Thoracic aorta (tissue), 2 donors: ENCODE measurements around the gene TEKTIP1. TPM values are rescaled to one million over a fixed set of nuclear protein-coding genes. Genes with fewer than 3 reads are reported as not detected.

Source experiments
- ATAC-seq: fragments of 150-250 bp; one replicate; pipeline ENCODE4 v1.8.0; 2017; ENCODE audit warnings: low read depth; ENCODE audit not compliant: insufficient number of reproducible peaks, low FRiP score
- DNase-seq: peaks from one replicate; pipeline ENCODE4 v3.0.0-alpha.2; 2020; ENCODE audit warnings: low spot score
- H3K27ac ChIP-seq, 2 donors: fragments of 200-600 bp; sonication (generic); 1 replicate in 1 of 2; 2 replicates in 1 of 2; pipeline ENCODE4 v1.5.1; 2016; ENCODE audit warnings: mild to moderate bottlenecking in 2 of 2, moderate library complexity in 2 of 2
- H3K27me3 ChIP-seq: fragments of 200-600 bp; sonication (generic); replicated peaks from 2 replicates; pipeline ENCODE4 v1.6.0; 2016; ENCODE audit warnings: mild to moderate bottlenecking; ENCODE audit not compliant: insufficient read depth
- H3K36me3 ChIP-seq: fragments of 200-600 bp; sonication (generic); one replicate; pipeline ENCODE4 v1.5.1; 2016
- H3K4me1 ChIP-seq, 2 donors: fragments of 200-600 bp; sonication (generic); 1 replicate in 1 of 2; 2 replicates in 1 of 2; pipeline versions ENCODE4 v1.5.1 to v1.6.0; 2016; ENCODE audit warnings: low read depth in 2 of 2, mild to moderate bottlenecking in 1 of 2; ENCODE audit not compliant: control insufficient read depth in 1 of 2
- H3K4me3 ChIP-seq: fragments of 200-600 bp; sonication (generic); 2 replicates; pipeline ENCODE4 v1.5.1; 2016; ENCODE audit warnings: mild to moderate bottlenecking
- H3K9me3 ChIP-seq: fragments of 200-600 bp; sonication (generic); 2 replicates; pipeline ENCODE4 v1.5.1; 2016
- CTCF ChIP-seq: fragments of 200-600 bp; sonication (generic); IDR thresholded peaks from one replicate; pipeline ENCODE4 v1.5.1; 2019; ENCODE audit warnings: antibody characterized with exemption
- total RNA-seq, 2 donors: library from RNA; depleted of rRNA; stranded (reverse); fragments of >200 nt; gene quantifications; one replicate each; pipeline versions ENCODE4 v1.1.0 to v1.2.3, GENCODE V29; 2016

Gene TEKTIP1
- total RNA-seq, 2 donors from 2014 or later: not detected

GRCh38 chr19:3548606-3549005, 9.6 kb downstream of the TEKTIP1 start:
- Histone ChIP-seq H3K4me1 (peaks cover 0 to 4% of the 10 kb centered on the region in 2 donors), H3K27ac (no peak overlapping the region), H3K4me3 (no peak overlapping the region), H3K36me3 (no peaks in the 10 kb centered on the region), H3K27me3 (no peaks in the 10 kb centered on the region), H3K9me3 (no peaks in the 10 kb centered on the region)
- ATAC-seq (no peak), DNase-seq (no peak)
- TF ChIP-seq CTCF: no peak

- DNase-seq (no peak), ATAC-seq (no peak)
- TF ChIP-seq CTCF: no peak
- peaks cover 0 to 3% of the 10 kb centered on the region in 2 donors for H3K4me1 ChIP-seq
- no peak overlapping the region for H3K4me3 ChIP-seq
- no peaks in the 10 kb centered on the region for H3K27me3 ChIP-seq
- H3K9me3 ChIP-seq: no peaks in the 10 kb centered on the region
- H3K36me3 ChIP-seq: no peaks in the 10 kb centered on the region
- no peak overlapping the region for H3K27ac ChIP-seq
These were observed 10.8 kb downstream of the TEKTIP1 start for GRCh38 chr19:3549816-3550215.

GRCh38 chr19:3550947-3551791, 12.2 kb downstream of the TEKTIP1 start:
- TF ChIP-seq CTCF: no peak
- peaks cover 8 to 15% of the 10 kb centered on the region in 2 donors for H3K4me1 ChIP-seq

GRCh38 chr19:3551792-3552095, 12.8 kb downstream of the TEKTIP1 start:
- no peaks in the 10 kb centered on the region for H3K27me3 ChIP-seq
- no peak overlapping the region for H3K27ac ChIP-seq
- DNase-seq (no peak), ATAC-seq (no peak)
- TF ChIP-seq CTCF: no peak
- no peaks in the 10 kb centered on the region for H3K9me3 ChIP-seq
- no peak overlapping the region for H3K4me3 ChIP-seq
- H3K4me1 ChIP-seq: peaks cover 12 to 21% of the 10 kb centered on the region in 2 donors
- no peaks in the 10 kb centered on the region for H3K36me3 ChIP-seq

More at GRCh38 chr19:3550947-3551791, 12.2 kb downstream of the TEKTIP1 start:
- H3K27ac ChIP-seq: no peak overlapping the region
- H3K9me3 ChIP-seq: no peaks in the 10 kb centered on the region
- no peak overlapping the region for H3K4me3 ChIP-seq
- ATAC-seq: no peak
- H3K27me3 ChIP-seq: no peaks in the 10 kb centered on the region
- no peaks in the 10 kb centered on the region for H3K36me3 ChIP-seq
- no peak for DNase-seq

- ATAC-seq: no peak
- no peak overlapping the region for H3K27ac ChIP-seq
These were observed 15.5 kb downstream of the TEKTIP1 start for GRCh38 chr19:3554254-3555083.

More at GRCh38 chr19:3554254-3555083, 15.5 kb downstream of the TEKTIP1 start:
- peaks cover 16 to 25% of the 10 kb centered on the region in 2 donors for H3K4me1 ChIP-seq
- H3K36me3 ChIP-seq: no peaks in the 10 kb centered on the region
- no peak for DNase-seq
- H3K27me3 ChIP-seq: no peaks in the 10 kb centered on the region
- peak overlapping the region; percentile 9 for H3K4me3 ChIP-seq
- no peaks in the 10 kb centered on the region for H3K9me3 ChIP-seq
- no peak for TF ChIP-seq CTCF
